ENCODE measurements around the gene SCGB1C2. TPM values are rescaled to one million over a fixed set of nuclear protein-coding genes. Genes with fewer than 3 reads are reported as not detected.

Gene SCGB1C2
- total RNA-seq, 3 donors from 2014 or later = not detected

- no peak overlapping the region for H3K4me3 ChIP-seq
- no peak for TF ChIP-seq CTCF (IDR thresholded peaks at IDR 0.05)
- DNase-seq = peak in 2 of 3 donors; percentile 21 to 29
- ATAC-seq = no peak
- intact Hi-C loops (cut with DNase I, micrococcal nuclease) = loop anchor here in 1 of 2 donors (5.0 kb wide), 1 partner anchor 246 kb away; no protein-coding TSS in a partner anchor
- no peaks in the 10 kb centered on the region for H3K9me3 ChIP-seq
- H3K36me3 ChIP-seq (ENCODE audit: low read depth) = no peaks in the 10 kb centered on the region
- H3K4me1 ChIP-seq (ENCODE audit: low read depth) = no peaks in the 10 kb centered on the region
These were observed 8.5 kb downstream of the SCGB1C2 start for GRCh38 chr17:145671-146541.

GRCh38 chr17:146546-146945 lies 9.2 kb downstream of the SCGB1C2 start:
- ATAC-seq (no peak), DNase-seq (peak in 1 of 3 donors; percentile 12)
- intact Hi-C loops (cut with DNase I, micrococcal nuclease) = loop anchor here in 1 of 2 donors (5.0 kb wide), 1 partner anchor 246 kb away; no protein-coding TSS in a partner anchor
- TF ChIP-seq CTCF (IDR thresholded peaks at IDR 0.05) = no peak
- no peaks in the 10 kb centered on the region for H3K9me3 ChIP-seq
- no peaks in the 10 kb centered on the region for H3K4me1 ChIP-seq (ENCODE audit: low read depth)
- H3K4me3 ChIP-seq = no peak overlapping the region
- no peaks in the 10 kb centered on the region for H3K36me3 ChIP-seq (ENCODE audit: low read depth)

- no peak for ATAC-seq
- peak in 2 of 3 donors; percentile 16 to 41 for DNase-seq
- no peak for TF ChIP-seq CTCF (IDR thresholded peaks at IDR 0.05)
- no peaks in the 10 kb centered on the region for H3K4me1 ChIP-seq (ENCODE audit: low read depth)
- H3K9me3 ChIP-seq = no peaks in the 10 kb centered on the region
- no peak overlapping the region for H3K4me3 ChIP-seq
- no peaks in the 10 kb centered on the region for H3K36me3 ChIP-seq (ENCODE audit: low read depth)
- intact Hi-C loops (cut with DNase I, micrococcal nuclease) = loop anchor here in 1 of 2 donors (5.0 kb wide), 1 partner anchor 245 kb away; no protein-coding TSS in a partner anchor
These were observed 9.8 kb downstream of the SCGB1C2 start for GRCh38 chr17:146983-147761.

GRCh38 chr17:147796-148740 lies 10.7 kb downstream of the SCGB1C2 start:
- no peaks in the 10 kb centered on the region for H3K9me3 ChIP-seq
- no peak overlapping the region for H3K4me3 ChIP-seq
- intact Hi-C loops (cut with DNase I, micrococcal nuclease) = loop anchor here in 1 of 2 donors (5.0 kb wide), 1 partner anchor 244 kb away; no protein-coding TSS in a partner anchor
- H3K4me1 ChIP-seq (ENCODE audit: low read depth) = no peaks in the 10 kb centered on the region
- no peaks in the 10 kb centered on the region for H3K36me3 ChIP-seq (ENCODE audit: low read depth)
- peak in 2 of 3 donors; percentile 12 to 27 for DNase-seq
- TF ChIP-seq CTCF (IDR thresholded peaks at IDR 0.05) = no peak
- no peak for ATAC-seq

- H3K4me1 ChIP-seq (ENCODE audit: low read depth) = no peaks in the 10 kb centered on the region
These were observed 11.4 kb downstream of the SCGB1C2 start for GRCh38 chr17:148757-149156.

More at GRCh38 chr17:148757-149156, 11.4 kb downstream of the SCGB1C2 start:
- peak in 2 of 3 donors; percentile 5 to 16 for DNase-seq
- intact Hi-C loops (cut with DNase I, micrococcal nuclease) = loop anchor here in 1 of 2 donors (5.0 kb wide), 1 partner anchor 244 kb away; no protein-coding TSS in a partner anchor
- H3K4me3 ChIP-seq = no peak overlapping the region
- H3K9me3 ChIP-seq = no peaks in the 10 kb centered on the region
- TF ChIP-seq CTCF (IDR thresholded peaks at IDR 0.05) = no peak
- no peaks in the 10 kb centered on the region for H3K36me3 ChIP-seq (ENCODE audit: low read depth)
- ATAC-seq = no peak

Measured in mucosa of descending colon (tissue), 3 donors.